Smooth muscle cell (in vitro differentiated cells): ENCODE measurements around the gene FAM124B. TPM values are rescaled to one million over a fixed set of nuclear protein-coding genes. Genes with fewer than 3 reads are reported as not detected.

Experiments
- DNase-seq: peaks from one replicate; lab custom pipeline; 2025; ENCODE audit not compliant: unreplicated experiment; lab: John Stamatoyannopoulos, UW
- H2AFZ ChIP-seq: fragments of 200-600 bp; sonication (generic); 2 replicates; pipeline ENCODE4 v1.6.0; 2016; ENCODE audit warnings: antibody characterized with exemption, low read depth, mild to moderate bottlenecking
- H3F3A ChIP-seq: fragments of 200-600 bp; sonication (generic); 2 replicates; pipeline ENCODE4 v1.6.0; 2017; ENCODE audit warnings: antibody characterized with exemption, low read depth
- H3K27ac ChIP-seq: fragments of 200-600 bp; sonication (generic); 2 replicates; pipeline ENCODE4 v1.5.1; 2016; ENCODE audit warnings: low read depth, mild to moderate bottlenecking
- H3K27me3 ChIP-seq: fragments of 200-600 bp; sonication (generic); 2 replicates; pipeline ENCODE4 v1.6.1; 2016; ENCODE audit warnings: low read depth, mild to moderate bottlenecking
- H3K36me3 ChIP-seq: fragments of 200-600 bp; sonication (generic); 2 replicates; pipeline ENCODE4 v1.5.1; 2016; ENCODE audit warnings: low read depth
- H3K4me1 ChIP-seq: fragments of 200-600 bp; sonication (generic); 2 replicates; pipeline ENCODE4 v1.5.1; 2016; ENCODE audit warnings: low read depth
- H3K4me2 ChIP-seq: fragments of 200-600 bp; sonication (generic); 2 replicates; pipeline ENCODE4 v1.6.0; 2016; ENCODE audit warnings: mild to moderate bottlenecking
- H3K4me3 ChIP-seq: fragments of 200-600 bp; sonication (generic); 2 replicates; pipeline ENCODE4 v1.5.1; 2016; ENCODE audit warnings: mild to moderate bottlenecking
- H3K79me2 ChIP-seq: fragments of 200-600 bp; sonication (generic); 2 replicates; pipeline ENCODE4 v1.6.0; 2016; ENCODE audit warnings: low read depth, mild to moderate bottlenecking
- H3K9ac ChIP-seq: fragments of 200-600 bp; sonication (generic); 2 replicates; pipeline ENCODE4 v1.6.0; 2016; ENCODE audit warnings: low read depth
- H3K9me3 ChIP-seq: fragments of 200-600 bp; sonication (generic); replicated peaks from 2 replicates; pipeline ENCODE4 v1.5.1; 2016; ENCODE audit warnings: low read depth
- H4K20me1 ChIP-seq: fragments of 200-600 bp; sonication (generic); 2 replicates; pipeline ENCODE4 v1.6.0; 2016; ENCODE audit warnings: low read depth
- WGBS: methylation state at CpG from one replicate; pipeline ENCODE4 v1.1.7; 2016; ENCODE audit warnings: low lambda C conversion rate; 5-methylcytosine and 5-hydroxymethylcytosine counted together
- polyA plus RNA-seq: library from polyadenylated mRNA; unstranded; fragments of >200 nt; fragmentation: Nextera tagmentation; extraction: Ambion mirVana; gene quantifications from 2 replicates; pipeline ENCODE4 v1.2.1, GENCODE V29; 2016
- total RNA-seq: library from RNA; depleted of rRNA; stranded (reverse); fragments of >200 nt; gene quantifications from 2 replicates; pipeline ENCODE4 v1.2.3, GENCODE V29; 2014
- TF ChIP-seq, protein P1 (sequence below): fragments of 200-600 bp; sonication (generic); IDR thresholded peaks from 2 replicates; pipeline ENCODE4 v1.5.1; 2017; ENCODE audit warnings: borderline replicate concordance, mild to moderate bottlenecking, antibody characterized with exemption; ENCODE audit not compliant: insufficient read depth, poor library complexity, severe bottlenecking

FAM124B gene
- total RNA-seq (0.09 TPM in 1 of 2 replicates, not detected in the other), polyA plus RNA-seq (1.2 TPM in 1 of 2 replicates, not detected in the other)

DNA sequence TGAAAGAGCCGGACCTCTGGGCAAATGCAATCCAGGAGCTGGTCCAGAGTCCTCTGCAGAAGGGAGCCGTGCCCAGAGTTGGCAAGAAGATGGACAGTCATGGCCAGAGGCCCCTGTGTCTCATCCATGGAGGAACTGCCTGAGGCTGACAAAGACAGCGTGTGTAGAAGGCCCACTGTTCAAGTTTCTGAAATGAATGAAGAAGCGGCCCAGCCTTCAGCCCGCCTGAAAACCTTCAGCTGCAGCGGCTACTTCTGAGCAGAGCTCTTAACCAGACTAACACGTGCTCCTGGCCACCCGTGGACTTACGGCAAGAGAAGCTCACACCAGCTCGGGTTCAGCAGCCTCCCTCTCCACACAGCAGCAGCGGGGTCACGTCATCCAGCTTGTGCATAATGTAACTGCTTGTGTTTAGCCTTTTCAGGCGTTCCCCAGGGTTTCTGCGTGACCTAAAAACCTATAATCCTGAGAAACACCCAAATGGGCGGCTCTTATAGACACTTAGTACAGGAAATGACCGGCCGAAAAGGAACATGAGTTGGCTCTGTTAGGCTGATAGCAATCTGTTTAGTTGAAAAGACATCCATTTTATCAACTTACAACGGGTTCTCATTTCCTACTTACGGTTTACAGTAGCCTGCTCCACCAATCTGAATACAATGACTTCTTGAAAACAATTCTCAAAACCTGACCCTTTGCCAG, at the start of gene FAM124B:
TSS of gene FAM124B (minus strand) at position 467 of the 702 bp plus-strand sequence. CDS start at position 128, 339 bp downstream.
- Histone ChIP-seq H3K9ac (no peak within 1 kb of the TSS), H3K27ac (peak within 1 kb of the TSS; percentile 72), H3K79me2 (no peaks in the 10 kb centered on the region), H3K27me3 (no peaks in the 10 kb centered on the region), H4K20me1 (no peaks in the 10 kb centered on the region), H3K36me3 (no peaks in the 10 kb centered on the region), H3F3A (no peaks in the 10 kb centered on the region), H3K4me1 (no peaks in the 10 kb centered on the region), H3K4me3 (peak within 1 kb of the TSS; percentile 12), H3K9me3 (no peaks in the 10 kb centered on the region), H3K4me2 (peak within 1 kb of the TSS; percentile 47), H2AFZ (peak within 1 kb of the TSS; percentile 86)
- TF ChIP-seq, protein P1, sequence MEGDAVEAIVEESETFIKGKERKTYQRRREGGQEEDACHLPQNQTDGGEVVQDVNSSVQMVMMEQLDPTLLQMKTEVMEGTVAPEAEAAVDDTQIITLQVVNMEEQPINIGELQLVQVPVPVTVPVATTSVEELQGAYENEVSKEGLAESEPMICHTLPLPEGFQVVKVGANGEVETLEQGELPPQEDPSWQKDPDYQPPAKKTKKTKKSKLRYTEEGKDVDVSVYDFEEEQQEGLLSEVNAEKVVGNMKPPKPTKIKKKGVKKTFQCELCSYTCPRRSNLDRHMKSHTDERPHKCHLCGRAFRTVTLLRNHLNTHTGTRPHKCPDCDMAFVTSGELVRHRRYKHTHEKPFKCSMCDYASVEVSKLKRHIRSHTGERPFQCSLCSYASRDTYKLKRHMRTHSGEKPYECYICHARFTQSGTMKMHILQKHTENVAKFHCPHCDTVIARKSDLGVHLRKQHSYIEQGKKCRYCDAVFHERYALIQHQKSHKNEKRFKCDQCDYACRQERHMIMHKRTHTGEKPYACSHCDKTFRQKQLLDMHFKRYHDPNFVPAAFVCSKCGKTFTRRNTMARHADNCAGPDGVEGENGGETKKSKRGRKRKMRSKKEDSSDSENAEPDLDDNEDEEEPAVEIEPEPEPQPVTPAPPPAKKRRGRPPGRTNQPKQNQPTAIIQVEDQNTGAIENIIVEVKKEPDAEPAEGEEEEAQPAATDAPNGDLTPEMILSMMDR: no peak
- WGBS: 38% methylated on average over 19 of the region's 19 CpGs
- peak; percentile 18 for DNase-seq

DNA sequence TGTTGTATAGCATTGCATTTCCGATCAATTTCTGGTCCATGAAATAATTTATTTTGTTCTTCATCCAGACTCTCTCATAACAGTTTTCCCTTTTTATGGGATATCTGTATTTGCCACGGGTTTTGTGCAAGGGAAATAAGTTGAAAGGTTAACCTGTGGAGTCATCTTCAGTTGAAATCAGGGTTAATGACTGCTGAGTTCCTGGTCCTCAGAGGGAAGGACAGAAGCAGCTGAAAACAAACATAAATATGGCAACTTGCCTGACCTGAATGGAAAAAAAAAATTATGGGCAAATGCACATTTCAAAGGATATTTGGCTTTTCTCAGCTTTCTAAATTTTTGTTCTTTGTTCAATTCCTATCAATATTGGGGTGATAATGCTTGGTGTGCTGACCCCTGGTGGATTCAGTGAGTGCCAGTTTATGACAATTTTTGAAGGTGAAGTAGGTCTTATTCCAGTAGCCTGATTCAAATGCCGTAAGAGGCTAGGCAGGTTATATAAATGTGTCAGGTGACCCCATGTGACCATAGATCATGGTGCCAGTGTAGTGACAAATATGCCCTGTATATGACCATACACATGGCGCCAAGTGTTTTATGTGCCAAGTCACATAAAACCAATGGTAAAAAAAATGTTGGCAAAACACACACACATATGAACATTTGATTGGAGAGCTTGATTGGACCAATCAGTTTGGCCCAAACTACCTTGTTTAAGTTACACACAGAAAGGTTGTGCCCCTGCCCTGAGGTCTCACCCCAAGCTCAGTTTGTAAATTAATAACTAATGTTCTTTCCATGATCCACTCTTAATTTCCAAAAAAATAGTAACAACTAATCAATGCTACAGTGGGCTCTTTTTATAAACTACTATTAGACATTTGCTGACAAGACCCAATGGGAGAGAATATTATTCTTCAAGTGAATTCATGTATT, 47.6 kb upstream of the FAM124B start:
- Histone ChIP-seq H3K79me2 (no peaks in the 10 kb centered on the region), H3K27ac (no peak overlapping the region), H3K4me3 (no peak overlapping the region), H3K9ac (no peak overlapping the region), H3K4me1 (no peaks in the 10 kb centered on the region), H3F3A (no peaks in the 10 kb centered on the region), H2AFZ (no peak overlapping the region), H3K27me3 (no peaks in the 10 kb centered on the region), H3K36me3 (no peaks in the 10 kb centered on the region), H3K9me3 (no peaks in the 10 kb centered on the region), H3K4me2 (no peak overlapping the region), H4K20me1 (no peaks in the 10 kb centered on the region)
- TF ChIP-seq, protein P1: peak; percentile 56
- 70% methylated on average over 4 of the region's 4 CpGs for WGBS
- no peak for DNase-seq

GRCh38 chr2:224448236-224448635, 46.3 kb upstream of the FAM124B start:
- no peaks in the 10 kb centered on the region for H3K36me3 ChIP-seq
- WGBS: 94% methylated on average over 1 of the region's 1 CpG
- H3F3A ChIP-seq: no peaks in the 10 kb centered on the region
- H3K9me3 ChIP-seq: no peaks in the 10 kb centered on the region
- DNase-seq: no peak
- no peak overlapping the region for H3K4me3 ChIP-seq
- H4K20me1 ChIP-seq: no peaks in the 10 kb centered on the region
- no peaks in the 10 kb centered on the region for H3K27me3 ChIP-seq
- no peak overlapping the region for H3K27ac ChIP-seq
- H2AFZ ChIP-seq: no peak overlapping the region
- no peak overlapping the region for H3K9ac ChIP-seq
- no peaks in the 10 kb centered on the region for H3K79me2 ChIP-seq
- TF ChIP-seq, protein P1: no peak
- no peak overlapping the region for H3K4me2 ChIP-seq
- H3K4me1 ChIP-seq: no peaks in the 10 kb centered on the region
